PC-3 (cell line): ENCODE results near the gene ESRRB. TPM values are rescaled to one million over a fixed set of nuclear protein-coding genes. Genes with fewer than 3 reads are reported as not detected.

Experiments
- ATAC-seq: fragments of 200-7000 bp; cut with Tn5 transposase; 2 replicates; pipeline ENCODE4 v1.9.1; 2020; ENCODE audit warnings: mild to moderate bottlenecking, moderate library complexity
- BruUV-seq: library from RNA; stranded (reverse); fragments of 400-500 nt; replicated peaks from 2 replicates; lab custom pipeline; 2021; lab: Mats Ljungman, UMichigan
- CTCF ChIA-PET: fragments of 300-600 bp; sonication (Branson Sonifier 250); formaldehyde crosslinking; loops from one replicate; lab custom pipeline; 2022; ENCODE audit warnings: antibody characterized with exemption; lab: Charles Lee
- POLR2A ChIA-PET: fragments of 300-600 bp; sonication (Branson Sonifier 250); formaldehyde crosslinking; loops from one replicate; lab custom pipeline; 2022; ENCODE audit warnings: antibody characterized with exemption; ENCODE audit not compliant: unreplicated experiment; lab: Charles Lee
- DNase-seq: peaks from one replicate; pipeline ENCODE4 v3.0.0-alpha.2; 2015
- H2AFZ ChIP-seq: fragments of 300-600 bp; sonication (generic); 2 replicates; pipeline ENCODE4 v1.6.0; 2016; ENCODE audit warnings: antibody characterized with exemption, low read length
- H3F3A ChIP-seq: fragments of 300-600 bp; sonication (generic); one replicate; pipeline ENCODE4 v1.6.0; 2017; ENCODE audit warnings: antibody characterized with exemption, low read length, control low read depth, mild to moderate bottlenecking; ENCODE audit not compliant: unreplicated experiment
- H3K27ac ChIP-seq: fragments of 300-600 bp; sonication (generic); 2 replicates; pipeline ENCODE4 v1.5.1; 2016; ENCODE audit warnings: mild to moderate bottlenecking, low read length
- H3K27me3 ChIP-seq: fragments of 300-600 bp; sonication (generic); 2 replicates; pipeline ENCODE4 v1.6.1; 2016; ENCODE audit warnings: low read length, mixed read lengths
- H3K36me3 ChIP-seq: fragments of 300-600 bp; sonication (generic); 2 replicates; pipeline ENCODE4 v1.6.1; 2016; ENCODE audit warnings: low read depth, mixed run types, low read length, mixed read lengths
- H3K4me1 ChIP-seq: fragments of 300-600 bp; sonication (generic); 2 replicates; pipeline ENCODE4 v1.5.1; 2016; ENCODE audit warnings: low read length; ENCODE audit not compliant: insufficient read depth
- H3K4me2 ChIP-seq: fragments of 300-600 bp; sonication (generic); 2 replicates; pipeline ENCODE4 v1.6.0; 2016; ENCODE audit warnings: low read length
- H3K4me3 ChIP-seq: fragments of 300-600 bp; sonication (generic); 2 replicates; pipeline ENCODE4 v1.5.1; 2016; ENCODE audit warnings: mild to moderate bottlenecking, low read length, mixed read lengths
- H3K79me2 ChIP-seq: fragments of 300-600 bp; sonication (generic); 2 replicates; pipeline ENCODE4 v1.6.1; 2017; ENCODE audit warnings: low read length, mixed read lengths
- H3K9ac ChIP-seq: fragments of 300-600 bp; sonication (generic); 2 replicates; pipeline ENCODE4 v1.6.0; 2016; ENCODE audit warnings: mild to moderate bottlenecking, low read length
- H3K9me2 ChIP-seq: fragments of 300-600 bp; sonication (generic); replicated peaks from 2 replicates; pipeline ENCODE4 v1.6.1; 2016; ENCODE audit warnings: mixed run types, low read length, mixed read lengths
- H3K9me3 ChIP-seq: fragments of 300-600 bp; sonication (generic); 2 replicates; pipeline ENCODE4 v1.6.1; 2016; ENCODE audit warnings: low read length, mixed read lengths
- H4K20me1 ChIP-seq: fragments of 300-600 bp; sonication (generic); 2 replicates; pipeline ENCODE4 v1.6.1; 2016; ENCODE audit warnings: low read length, mixed read lengths
- EZH2 ChIP-seq: fragments of 300-600 bp; sonication (generic); IDR thresholded peaks from one replicate; pipeline ENCODE4 v1.6.1; 2017; ENCODE audit warnings: antibody characterized with exemption, mild to moderate bottlenecking, low read length; ENCODE audit not compliant: unreplicated experiment
- EZH2phosphoT487 ChIP-seq: fragments of 300-600 bp; sonication (generic); IDR thresholded peaks from 2 replicates; pipeline ENCODE4 v1.6.1; 2018; ENCODE audit warnings: mild to moderate bottlenecking, antibody characterized with exemption, low read length, borderline replicate concordance
- intact Hi-C: fragments of 100-400 bp; cut with micrococcal nuclease; formaldehyde crosslinking; loops from 2 replicates; pipeline ENCODE4 v1.9.0; 2023
- total RNA-seq: library from RNA; depleted of rRNA; stranded (reverse); fragments of >200 nt; gene quantifications from 2 replicates; pipeline ENCODE4 v1.2.3, GENCODE V29; 2014
- TF ChIP-seq, protein P1 (sequence below): fragments of 300-600 bp; sonication (generic); conservative IDR thresholded peaks from 2 replicates; pipeline ENCODE4 v1.5.1; 2017; ENCODE audit warnings: antibody characterized with exemption, low read depth, mild to moderate bottlenecking, low read length

ESRRB gene
- total RNA-seq, 1 experiment from 2014 or later: not detected

DNA sequence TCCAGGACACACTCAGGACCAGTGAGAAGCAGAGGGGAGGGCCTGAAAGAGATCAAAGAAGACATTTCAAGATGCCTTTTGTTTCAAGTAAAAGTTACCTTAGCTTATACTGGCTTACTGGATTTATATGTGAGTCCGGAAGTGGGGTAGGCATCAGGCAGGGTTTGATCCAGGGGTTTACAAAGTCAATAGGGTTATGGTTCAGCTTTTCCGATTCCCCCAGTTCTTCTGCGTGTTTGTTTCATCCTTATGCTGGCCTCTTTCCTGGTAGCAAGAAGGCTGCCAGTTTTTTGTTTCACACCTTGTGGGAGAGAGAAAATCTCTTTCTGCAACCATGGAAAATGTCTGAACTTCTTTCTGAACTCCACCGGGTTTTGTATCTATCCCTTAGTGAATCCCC is 126.3 kb downstream of the ESRRB start:
- TF ChIP-seq EZH2phosphoT487: no peak
- TF ChIP-seq, protein P1, sequence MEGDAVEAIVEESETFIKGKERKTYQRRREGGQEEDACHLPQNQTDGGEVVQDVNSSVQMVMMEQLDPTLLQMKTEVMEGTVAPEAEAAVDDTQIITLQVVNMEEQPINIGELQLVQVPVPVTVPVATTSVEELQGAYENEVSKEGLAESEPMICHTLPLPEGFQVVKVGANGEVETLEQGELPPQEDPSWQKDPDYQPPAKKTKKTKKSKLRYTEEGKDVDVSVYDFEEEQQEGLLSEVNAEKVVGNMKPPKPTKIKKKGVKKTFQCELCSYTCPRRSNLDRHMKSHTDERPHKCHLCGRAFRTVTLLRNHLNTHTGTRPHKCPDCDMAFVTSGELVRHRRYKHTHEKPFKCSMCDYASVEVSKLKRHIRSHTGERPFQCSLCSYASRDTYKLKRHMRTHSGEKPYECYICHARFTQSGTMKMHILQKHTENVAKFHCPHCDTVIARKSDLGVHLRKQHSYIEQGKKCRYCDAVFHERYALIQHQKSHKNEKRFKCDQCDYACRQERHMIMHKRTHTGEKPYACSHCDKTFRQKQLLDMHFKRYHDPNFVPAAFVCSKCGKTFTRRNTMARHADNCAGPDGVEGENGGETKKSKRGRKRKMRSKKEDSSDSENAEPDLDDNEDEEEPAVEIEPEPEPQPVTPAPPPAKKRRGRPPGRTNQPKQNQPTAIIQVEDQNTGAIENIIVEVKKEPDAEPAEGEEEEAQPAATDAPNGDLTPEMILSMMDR: no peak
- no peak for TF ChIP-seq EZH2
- no TSS peak for BruUV-seq
- peaks cover 53% of the 10 kb centered on the region for H3K27me3 ChIP-seq
- H3K4me2 ChIP-seq: no peak overlapping the region
- no peak for DNase-seq
- H3K79me2 ChIP-seq: no peaks in the 10 kb centered on the region
- ATAC-seq: no peak
- H3F3A ChIP-seq: no peaks in the 10 kb centered on the region
- no peak overlapping the region for H3K27ac ChIP-seq
- H3K36me3 ChIP-seq: no peaks in the 10 kb centered on the region
- no peaks in the 10 kb centered on the region for H4K20me1 ChIP-seq
- H3K9ac ChIP-seq: no peak overlapping the region
- no peak overlapping the region for H3K4me3 ChIP-seq
- H3K9me3 ChIP-seq: no peaks in the 10 kb centered on the region
- H2AFZ ChIP-seq: no peak overlapping the region
- H3K9me2 ChIP-seq: no peaks in the 10 kb centered on the region
- ChIA-PET POLR2A (no interaction called here), CTCF (no interaction called here)
- no peaks in the 10 kb centered on the region for H3K4me1 ChIP-seq
- intact Hi-C loops: no loop called here

DNA sequence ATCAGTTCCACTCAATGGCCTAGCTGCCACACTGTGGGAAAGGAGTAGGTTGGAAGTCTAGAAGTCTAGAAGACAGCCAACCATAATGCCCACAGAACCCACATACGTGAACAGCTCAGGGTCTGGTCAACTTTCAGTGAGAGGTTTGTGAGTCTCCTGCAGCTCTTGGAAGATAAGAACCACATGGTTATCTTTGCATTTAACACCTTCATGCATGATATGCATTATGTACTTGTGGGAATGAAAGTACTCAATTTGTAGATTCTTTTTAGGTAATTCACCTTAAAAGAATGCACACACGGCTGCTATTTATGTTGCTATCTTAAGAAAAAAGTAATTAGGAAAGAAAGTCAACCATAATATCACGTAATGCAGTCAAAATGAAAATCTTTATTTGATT is 126.7 kb downstream of the ESRRB start:
- ATAC-seq: no peak
- intact Hi-C loops: no loop called here
- no peak overlapping the region for H3K4me3 ChIP-seq
- H3K9ac ChIP-seq: no peak overlapping the region
- BruUV-seq: no TSS peak
- H3K4me2 ChIP-seq: no peak overlapping the region
- no peaks in the 10 kb centered on the region for H3K9me2 ChIP-seq
- ChIA-PET POLR2A (no interaction called here), CTCF (no interaction called here)
- H3K4me1 ChIP-seq: no peaks in the 10 kb centered on the region
- TF ChIP-seq EZH2phosphoT487: no peak
- no peak for TF ChIP-seq EZH2
- TF ChIP-seq, protein P1: no peak
- no peak overlapping the region for H2AFZ ChIP-seq
- no peaks in the 10 kb centered on the region for H3K36me3 ChIP-seq
- no peaks in the 10 kb centered on the region for H4K20me1 ChIP-seq
- no peaks in the 10 kb centered on the region for H3F3A ChIP-seq
- no peaks in the 10 kb centered on the region for H3K9me3 ChIP-seq
- H3K79me2 ChIP-seq: no peaks in the 10 kb centered on the region
- H3K27ac ChIP-seq: no peak overlapping the region
- DNase-seq: no peak
- peaks cover 52% of the 10 kb centered on the region for H3K27me3 ChIP-seq

DNA sequence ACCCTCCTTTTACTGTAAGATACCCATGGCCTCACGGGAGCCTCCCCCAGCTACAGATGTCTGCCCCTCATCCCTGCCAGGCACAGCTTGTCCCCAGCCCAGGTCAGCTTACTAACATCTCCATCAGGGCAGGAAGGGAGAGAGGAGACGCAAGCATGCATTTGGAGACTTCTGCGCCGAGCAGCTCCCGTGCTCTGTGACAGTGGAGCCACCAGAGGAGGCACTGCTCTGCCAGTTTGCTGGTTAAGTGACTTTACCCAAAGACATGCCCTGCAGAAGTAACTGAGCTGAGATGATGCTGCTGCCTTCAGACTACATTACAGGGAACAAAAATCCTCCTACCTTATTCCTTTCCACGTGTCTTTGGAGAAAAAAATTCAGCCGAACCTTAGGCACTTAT is 133.4 kb downstream of the ESRRB start:
- H3K4me3 ChIP-seq: no peak overlapping the region
- no peaks in the 10 kb centered on the region for H3K9me3 ChIP-seq
- no peaks in the 10 kb centered on the region for H4K20me1 ChIP-seq
- no peaks in the 10 kb centered on the region for H3K36me3 ChIP-seq
- POLR2A ChIA-PET: no interaction called here
- no peaks in the 10 kb centered on the region for H3K79me2 ChIP-seq
- TF ChIP-seq, protein P1: no peak
- no peak for TF ChIP-seq EZH2
- no peak for TF ChIP-seq EZH2phosphoT487
- BruUV-seq: no TSS peak
- no peak overlapping the region for H2AFZ ChIP-seq
- no peaks in the 10 kb centered on the region for H3K9me2 ChIP-seq
- peaks cover 68% of the 10 kb centered on the region for H3K27me3 ChIP-seq
- no peaks in the 10 kb centered on the region for H3K4me1 ChIP-seq
- no peak overlapping the region for H3K27ac ChIP-seq
- CTCF ChIA-PET: no interaction called here
- H3K9ac ChIP-seq: no peak overlapping the region
- DNase-seq: no peak
- H3F3A ChIP-seq: no peaks in the 10 kb centered on the region
- no peak overlapping the region for H3K4me2 ChIP-seq
- no peak for ATAC-seq
- intact Hi-C loops: no loop called here
